ENCODE data around the gene PPP2R2D. TPM values are rescaled to one million over a fixed set of nuclear protein-coding genes. Genes with fewer than 3 reads are reported as not detected.

The PPP2R2D gene
- total RNA-seq, 1 donor from 2014 or later, result 32.7 TPM

- Mint-ChIP-seq H3K27ac (no peak overlapping the region), H3K27me3 (no peaks in the 10 kb centered on the region), H3K36me3 (ENCODE audit: low read depth) (peaks cover 29% of the 10 kb centered on the region), H3K4me1 (no peaks in the 10 kb centered on the region), H3K9me3 (no peaks in the 10 kb centered on the region), H3K4me3 (no peak overlapping the region)
- ChIA-PET POLR2A (no interaction called here), CTCF (no interaction called here)
- no peak for TF ChIP-seq CTCF (IDR thresholded peaks at IDR 0.05)
- intact Hi-C loops (cut with micrococcal nuclease), result no loop called here
- ATAC-seq (ENCODE audit: low read depth) (no peak), DNase-seq (no peak)
Measured at GRCh38 chr10:131961777-131962662, 61.2 kb downstream of the PPP2R2D start.

GRCh38 chr10:131963350-131963749, 62.5 kb downstream of the PPP2R2D start:
- Mint-ChIP-seq H3K4me1 (no peaks in the 10 kb centered on the region), H3K27me3 (no peaks in the 10 kb centered on the region), H3K36me3 (ENCODE audit: low read depth) (peaks cover 20% of the 10 kb centered on the region), H3K27ac (no peak overlapping the region), H3K4me3 (no peak overlapping the region), H3K9me3 (no peaks in the 10 kb centered on the region)
- ChIA-PET CTCF (no interaction called here), POLR2A (interaction anchor here (0.7 kb wide), 1 partner anchor 17 kb away, joined by 3 read pairs; no protein-coding TSS in a partner anchor)
- DNase-seq (no peak), ATAC-seq (ENCODE audit: low read depth) (no peak)
- intact Hi-C loops (cut with micrococcal nuclease), result no loop called here
- TF ChIP-seq CTCF (IDR thresholded peaks at IDR 0.05), result no peak

GRCh38 chr10:131963811-131964210, 63.0 kb downstream of the PPP2R2D start:
- POLR2A ChIA-PET, result interaction anchor here (0.6 kb wide), 1 partner anchor 60 kb away, joined by 5 read pairs; no protein-coding TSS in a partner anchor
- H3K27ac Mint-ChIP-seq, result no peak overlapping the region
- ATAC-seq (ENCODE audit: low read depth) (no peak), DNase-seq (no peak)
- CTCF ChIA-PET, result no interaction called here
- no peak for TF ChIP-seq CTCF (IDR thresholded peaks at IDR 0.05)
- no peaks in the 10 kb centered on the region for H3K9me3 Mint-ChIP-seq
- no peak overlapping the region for H3K4me3 Mint-ChIP-seq
- no peaks in the 10 kb centered on the region for H3K27me3 Mint-ChIP-seq
- H3K4me1 Mint-ChIP-seq, result no peaks in the 10 kb centered on the region
- H3K36me3 Mint-ChIP-seq (ENCODE audit: low read depth), result peaks cover 24% of the 10 kb centered on the region
- intact Hi-C loops (cut with micrococcal nuclease), result no loop called here

GRCh38 chr10:131964298-131964697, 63.5 kb downstream of the PPP2R2D start:
- no peaks in the 10 kb centered on the region for H3K4me1 Mint-ChIP-seq
- no peaks in the 10 kb centered on the region for H3K9me3 Mint-ChIP-seq
- DNase-seq (no peak), ATAC-seq (ENCODE audit: low read depth) (no peak)
- no peak overlapping the region for H3K4me3 Mint-ChIP-seq
- no peak for TF ChIP-seq CTCF (IDR thresholded peaks at IDR 0.05)
- ChIA-PET CTCF (no interaction called here), POLR2A (interaction anchor here (0.6 kb wide), 1 partner anchor 61 kb away, joined by 5 read pairs; no protein-coding TSS in a partner anchor)
- no peak overlapping the region for H3K27ac Mint-ChIP-seq
- H3K27me3 Mint-ChIP-seq, result no peaks in the 10 kb centered on the region
- H3K36me3 Mint-ChIP-seq (ENCODE audit: low read depth), result peaks cover 28% of the 10 kb centered on the region
- intact Hi-C loops (cut with micrococcal nuclease), result no loop called here

- DNase-seq, result no peak
- peaks cover 2% of the 10 kb centered on the region for H3K4me1 Mint-ChIP-seq
- intact Hi-C loops (cut with micrococcal nuclease), result no loop called here
- POLR2A ChIA-PET, result no interaction called here
- no peak for ATAC-seq (ENCODE audit: low read depth)
- CTCF ChIA-PET, result no interaction called here
- H3K27ac Mint-ChIP-seq, result no peak overlapping the region
- no peak overlapping the region for H3K4me3 Mint-ChIP-seq
- peaks cover 51% of the 10 kb centered on the region for H3K36me3 Mint-ChIP-seq (ENCODE audit: low read depth)
- TF ChIP-seq CTCF (IDR thresholded peaks at IDR 0.05), result no peak
- H3K27me3 Mint-ChIP-seq, result no peaks in the 10 kb centered on the region
- no peaks in the 10 kb centered on the region for H3K9me3 Mint-ChIP-seq
Measured at GRCh38 chr10:131968949-131969348, 68.1 kb downstream of the PPP2R2D start.

All from activated B cell treated with CpG ODN at 0.5 μM for 24 hours (primary cell).